H54 (cell line): Measurements from ENCODE around the gene IGLL5.

Experiments
- DNase-seq: peaks from one replicate; pipeline ENCODE4 v3.0.0; 2011; ENCODE audit warnings: low spot score, mixed read lengths; ENCODE audit not compliant: insufficient read length
- FAIRE-seq: peaks from 3 replicates; lab custom pipeline; 2011; peaks lifted over from hg19 to GRCh38; lab: Jason Lieb, UNC
- POLR2A ChIP-seq: IDR thresholded peaks from 2 replicates; pipeline ENCODE4 v1.6.1; 2011; ENCODE audit warnings: low read depth, mild to moderate bottlenecking, low read length

Gene IGLL5

GRCh38 chr22:22938672-22939587, 51.3 kb downstream of the IGLL5 start:
- DNase-seq (no peak), FAIRE-seq (no peak)
- no peak for TF ChIP-seq POLR2A

- DNase-seq (no peak), FAIRE-seq (no peak)
- TF ChIP-seq POLR2A: no peak
Observed at GRCh38 chr22:22939588-22940368, 52.2 kb downstream of the IGLL5 start.

- TF ChIP-seq POLR2A: no peak
- no peak for FAIRE-seq
- DNase-seq: no peak
Observed at GRCh38 chr22:22940961-22941605, 53.5 kb downstream of the IGLL5 start.

GRCh38 chr22:22941831-22942510, 54.4 kb downstream of the IGLL5 start:
- TF ChIP-seq POLR2A: no peak
- FAIRE-seq (no peak), DNase-seq (no peak)

- TF ChIP-seq POLR2A: no peak
- DNase-seq (peak; percentile 38), FAIRE-seq (no peak)
Observed at GRCh38 chr22:22942511-22943329, 55.1 kb downstream of the IGLL5 start.

- no peak for TF ChIP-seq POLR2A
- FAIRE-seq (no peak), DNase-seq (no peak)
Observed at GRCh38 chr22:22943521-22944267, 56.1 kb downstream of the IGLL5 start.

GRCh38 chr22:22944268-22944985, 56.8 kb downstream of the IGLL5 start:
- FAIRE-seq: no peak
- TF ChIP-seq POLR2A: no peak
- no peak for DNase-seq

- TF ChIP-seq POLR2A: no peak
- no peak for FAIRE-seq
- no peak for DNase-seq
Observed at GRCh38 chr22:22945195-22945594, 57.6 kb downstream of the IGLL5 start.
